Activated T-helper 2 cell treated with anti-CD3 and anti-CD28 coated beads, Interferon-gamma antibody, Interleukin-2, Interleukin-4, amounts not matched to agents 10 μg/mL and 5 μg/mL and 100 μg/mL, durations not matched to agents 14 hours and 24 hours and 36 hours (primary cell): ENCODE measurements around the gene ZNFX1. TPM values are rescaled to one million over a fixed set of nuclear protein-coding genes. Genes with fewer than 3 reads are reported as not detected.
"Not testable (repeated sequence)": the region's sequence is repeated elsewhere in the genome, so short reads cannot be mapped to it uniquely, and the experiment has no call there.

Experiments used
- DNase-seq: peaks from one replicate; pipeline ENCODE4 v3.0.0; 2021; ENCODE audit warnings: low spot score
- H3K27ac Mint-ChIP-seq: one replicate; pipeline ENCODE4 v1.8.0; 2021; ENCODE audit warnings: mixed read lengths
- H3K27me3 Mint-ChIP-seq: one replicate; pipeline ENCODE4 v1.8.0; 2021; ENCODE audit warnings: low read depth, mixed read lengths
- H3K36me3 Mint-ChIP-seq: one replicate; pipeline ENCODE4 v1.8.0; 2021; ENCODE audit warnings: low read depth, mixed read lengths
- H3K4me1 Mint-ChIP-seq: one replicate; pipeline ENCODE4 v1.8.0; 2021; ENCODE audit warnings: low read depth, mixed read lengths
- H3K4me3 Mint-ChIP-seq: one replicate; pipeline ENCODE4 v1.8.0; 2021; ENCODE audit warnings: low read depth, mild to moderate bottlenecking, moderate library complexity, mixed read lengths
- H3K9me3 Mint-ChIP-seq: one replicate; pipeline ENCODE4 v1.8.0; 2021; ENCODE audit warnings: mixed read lengths
- intact Hi-C: fragments of 100-400 bp; cut with micrococcal nuclease; formaldehyde crosslinking; loops from one replicate; pipeline ENCODE4 v1.15.1; 2023
- total RNA-seq: library from RNA; stranded (reverse); gene quantifications from 2 replicates; pipeline ENCODE4 v1.2.3, GENCODE V29; 2022

The ZNFX1 gene
- total RNA-seq, 1 donor from 2014 or later, result 49.3 TPM

DNA sequence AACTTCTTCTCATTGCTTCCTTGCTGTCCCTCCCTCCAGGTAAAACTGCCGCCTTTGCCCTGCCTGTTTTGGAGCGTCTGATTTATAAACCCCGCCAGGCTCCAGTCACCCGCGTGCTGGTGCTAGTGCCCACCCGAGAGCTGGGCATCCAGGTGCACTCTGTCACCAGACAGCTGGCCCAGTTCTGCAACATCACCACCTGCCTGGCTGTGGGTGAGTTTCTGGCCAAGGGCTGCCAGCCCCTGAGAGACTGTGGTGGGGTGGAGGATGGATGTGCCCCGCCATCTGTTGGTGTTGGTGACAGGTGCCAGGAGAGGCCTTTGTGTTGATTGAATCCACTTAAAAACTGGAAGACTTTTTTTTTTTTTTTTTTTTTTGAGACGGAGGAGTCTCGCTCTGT is 49.2 kb downstream of the ZNFX1 start:
- Mint-ChIP-seq H3K4me1 (no peaks in the 10 kb centered on the region), H3K27me3 (no peaks in the 10 kb centered on the region), H3K27ac (no peak overlapping the region), H3K4me3 (no peak overlapping the region), H3K36me3 (peaks cover 72% of the 10 kb centered on the region), H3K9me3 (no peaks in the 10 kb centered on the region)
- intact Hi-C loops, result no loop called here
- DNase-seq, result no peak

DNA sequence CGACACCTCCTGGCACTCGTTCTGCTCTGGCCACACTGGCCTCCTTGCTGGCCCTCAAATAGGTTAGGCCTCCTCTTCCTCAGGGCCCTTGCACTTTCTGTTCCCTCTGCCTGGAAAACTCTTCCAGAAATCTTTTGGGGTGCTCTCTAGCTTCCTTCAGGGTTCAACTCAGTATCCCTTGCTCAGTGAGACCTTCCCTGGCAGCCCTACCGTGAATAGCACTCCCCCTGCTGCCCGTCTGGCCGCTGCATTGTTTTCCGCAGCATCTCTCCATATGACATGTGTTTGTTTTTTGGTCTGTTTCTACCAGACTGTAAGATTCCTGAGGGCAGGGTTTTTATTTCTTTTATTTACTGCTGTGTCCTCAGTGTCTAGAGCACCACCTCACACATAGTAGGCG is 52.0 kb downstream of the ZNFX1 start:
- no peaks in the 10 kb centered on the region for H3K27me3 Mint-ChIP-seq
- intact Hi-C loops, result no loop called here
- no peak overlapping the region for H3K27ac Mint-ChIP-seq
- no peaks in the 10 kb centered on the region for H3K9me3 Mint-ChIP-seq
- H3K4me3 Mint-ChIP-seq, result no peak overlapping the region
- H3K4me1 Mint-ChIP-seq, result no peaks in the 10 kb centered on the region
- peaks cover 80% of the 10 kb centered on the region for H3K36me3 Mint-ChIP-seq
- no peak for DNase-seq

DNA sequence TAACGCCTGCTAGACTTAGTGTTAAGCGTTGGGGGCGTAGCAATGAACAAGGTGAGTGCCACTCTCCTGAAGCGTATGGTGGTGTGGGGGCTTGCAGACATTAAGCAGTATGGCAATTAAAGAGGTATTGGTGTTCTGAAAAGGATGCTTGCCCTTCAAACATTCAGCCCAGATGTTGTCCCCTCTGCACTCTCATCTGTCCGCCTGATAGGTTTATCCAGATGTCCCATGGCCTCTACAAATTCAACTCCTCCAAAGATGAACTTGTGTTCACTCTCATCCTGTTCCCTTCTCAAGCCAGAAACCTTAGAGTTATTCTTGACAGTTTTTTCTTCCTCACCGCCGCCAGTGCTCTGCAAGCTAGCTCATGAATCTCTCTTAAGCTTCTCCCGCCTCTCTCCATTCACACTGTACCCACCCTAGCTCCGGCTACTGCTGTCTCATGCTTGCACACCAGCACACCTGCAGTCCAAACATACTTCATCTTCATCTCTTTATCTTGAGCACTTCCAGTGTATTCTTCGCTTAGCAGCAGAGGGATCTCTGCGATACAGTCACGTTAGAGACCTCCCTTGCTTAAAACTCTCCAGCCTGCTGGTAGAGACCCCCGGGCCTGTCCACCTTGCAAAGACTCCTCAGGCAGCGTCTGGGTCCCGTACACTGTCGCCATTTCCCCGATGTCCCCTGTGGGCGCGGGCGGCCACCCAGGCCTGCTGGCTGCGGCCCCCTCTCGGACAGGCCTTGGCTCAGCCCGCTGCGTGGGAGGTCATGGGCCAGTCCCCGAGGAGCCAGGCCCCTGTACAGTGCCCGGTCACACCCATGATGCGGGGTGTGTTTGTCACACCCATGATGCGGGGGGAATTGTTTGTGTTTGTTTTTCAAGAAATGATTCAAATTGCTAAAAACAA is 57.7 kb downstream of the ZNFX1 start:
- Mint-ChIP-seq H3K36me3 (peaks cover 37% of the 10 kb centered on the region), H3K9me3 (no peaks in the 10 kb centered on the region), H3K4me1 (peaks cover 17% of the 10 kb centered on the region), H3K27ac (peak overlapping the region; percentile 98), H3K4me3 (peak overlapping the region; percentile 99), H3K27me3 (no peaks in the 10 kb centered on the region)
- intact Hi-C loops, result loop anchor here (1.0 to 5.0 kb wide), 3 partner anchors 32 to 173 kb away; partner anchors contain the start of genes CSE1L and STAU1
- DNase-seq, result no peak

DNA sequence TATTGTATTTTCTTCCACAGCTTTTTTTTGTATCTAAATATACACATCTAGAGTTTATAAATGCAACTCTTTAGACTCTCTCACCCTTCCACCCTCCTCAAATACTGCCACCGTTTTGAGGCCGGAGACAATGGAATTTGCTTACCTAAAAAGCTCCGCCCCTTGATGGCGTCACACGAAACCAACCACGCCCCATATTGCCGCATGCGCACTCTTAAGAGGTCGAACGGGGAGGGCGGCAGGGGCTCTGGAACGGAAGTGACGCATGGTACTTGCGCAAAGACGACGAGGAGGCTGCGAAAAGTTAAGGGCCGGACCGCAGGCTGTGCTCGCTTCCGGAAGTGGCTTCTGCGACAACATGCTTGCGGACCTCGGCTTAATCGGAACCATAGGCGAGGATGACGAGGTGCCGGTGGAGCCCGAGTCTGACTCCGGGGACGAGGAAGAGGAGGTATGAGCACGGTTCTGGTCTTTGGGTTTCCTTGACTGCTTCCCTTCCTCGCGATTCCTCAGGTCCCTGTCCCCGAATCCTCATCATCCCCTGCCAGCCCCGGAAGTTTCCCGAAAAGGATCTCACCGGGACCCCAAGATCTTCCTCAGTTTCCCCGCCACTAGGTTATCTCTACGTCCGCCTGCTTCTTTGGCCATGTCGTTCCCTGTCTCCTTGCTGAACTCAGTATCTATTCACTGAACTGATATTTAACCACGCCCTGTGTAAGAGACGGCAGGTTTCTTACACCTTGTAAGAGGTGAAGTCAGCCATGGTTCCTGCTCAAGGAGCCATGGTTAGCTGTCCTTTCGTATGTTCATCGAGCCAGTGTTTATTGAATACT is 58.5 kb downstream of the ZNFX1 start, which contains the start of gene DDX27:
Gene DDX27 (plus strand): TSS at position 326 of the 833 bp plus-strand sequence. CDS start 33 bp downstream, at position 359.
- Mint-ChIP-seq H3K4me3 (peak within 1 kb of the TSS; percentile 99), H3K27me3 (no peaks in the 10 kb centered on the region), H3K4me1 (peaks cover 17% of the 10 kb centered on the region), H3K36me3 (peaks cover 29% of the 10 kb centered on the region), H3K9me3 (no peaks in the 10 kb centered on the region), H3K27ac (peak within 1 kb of the TSS; percentile 98)
- DNase-seq, result peak; percentile 96
- intact Hi-C loops, result loop anchor here (1.0 to 5.0 kb wide), 3 partner anchors 31 to 172 kb away; partner anchors contain the start of genes CSE1L and STAU1

DNA sequence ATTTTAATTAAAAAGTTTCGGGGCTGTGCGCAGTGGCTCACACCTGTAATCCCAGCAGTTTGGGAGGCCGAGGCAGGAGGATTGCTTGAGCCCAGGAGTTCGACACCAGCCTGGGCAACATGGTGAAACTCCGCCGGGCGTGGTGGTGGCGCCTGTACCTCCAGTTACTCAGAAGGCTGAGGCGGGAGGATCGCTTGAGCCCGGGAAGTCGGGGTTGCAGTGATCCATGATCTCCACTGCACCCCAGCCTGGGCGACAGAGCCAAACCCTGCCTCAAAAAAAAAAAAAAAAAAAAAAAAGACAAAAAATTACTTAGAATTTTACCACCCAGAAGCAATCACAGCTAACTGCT is 59.1 kb downstream of the ZNFX1 start:
- intact Hi-C loops, result loop anchor here (1.0 to 5.0 kb wide), 3 partner anchors 30 to 171 kb away; partner anchors contain the start of genes CSE1L and STAU1
- peaks cover 17% of the 10 kb centered on the region for H3K4me1 Mint-ChIP-seq
- not testable (repeated sequence) for H3K9me3 Mint-ChIP-seq, H3K27me3 Mint-ChIP-seq, DNase-seq
- peak overlapping the region; percentile 99 for H3K4me3 Mint-ChIP-seq
- H3K27ac Mint-ChIP-seq, result peak overlapping the region; percentile 98
- peaks cover 25% of the 10 kb centered on the region for H3K36me3 Mint-ChIP-seq

DNA sequence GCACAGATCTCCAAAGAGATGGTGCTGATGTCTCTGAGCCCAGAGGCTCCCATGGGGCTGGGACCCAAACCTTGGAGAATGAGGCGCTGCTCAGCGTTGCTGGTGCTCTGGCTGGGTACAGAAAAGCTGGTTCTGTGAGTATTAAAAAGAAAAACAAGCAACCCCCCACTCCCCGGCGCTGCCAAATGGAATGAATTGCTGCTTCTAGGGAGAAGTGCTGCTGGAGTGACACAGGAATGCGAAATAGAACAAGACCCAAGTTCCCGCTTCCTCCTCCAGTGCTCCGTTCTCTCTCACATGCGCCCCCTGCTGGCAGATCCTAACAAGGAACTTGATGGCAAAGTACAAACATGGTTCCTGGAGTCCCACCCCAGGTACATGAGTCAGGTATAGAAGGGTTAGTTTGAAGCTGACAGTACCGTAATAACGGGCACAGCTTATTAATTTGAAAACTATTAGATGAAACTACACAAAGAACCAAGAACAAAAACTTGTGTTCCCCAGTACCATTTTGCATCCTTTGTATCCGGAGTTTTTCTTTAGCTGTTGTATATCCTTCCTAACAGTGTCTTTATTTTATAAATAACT is 60.8 kb downstream of the ZNFX1 start:
- H3K4me3 Mint-ChIP-seq, result peak overlapping the region; percentile 51
- H3K4me1 Mint-ChIP-seq, result peaks cover 17% of the 10 kb centered on the region
- peak; percentile 82 for DNase-seq
- no peaks in the 10 kb centered on the region for H3K27me3 Mint-ChIP-seq
- intact Hi-C loops, result loop anchor here (1.0 to 5.0 kb wide), 2 partner anchors 84 to 170 kb away; partner anchors contain the start of gene CSE1L
- no peaks in the 10 kb centered on the region for H3K9me3 Mint-ChIP-seq
- H3K36me3 Mint-ChIP-seq, result peaks cover 14% of the 10 kb centered on the region
- H3K27ac Mint-ChIP-seq, result peak overlapping the region; percentile 42

DNA sequence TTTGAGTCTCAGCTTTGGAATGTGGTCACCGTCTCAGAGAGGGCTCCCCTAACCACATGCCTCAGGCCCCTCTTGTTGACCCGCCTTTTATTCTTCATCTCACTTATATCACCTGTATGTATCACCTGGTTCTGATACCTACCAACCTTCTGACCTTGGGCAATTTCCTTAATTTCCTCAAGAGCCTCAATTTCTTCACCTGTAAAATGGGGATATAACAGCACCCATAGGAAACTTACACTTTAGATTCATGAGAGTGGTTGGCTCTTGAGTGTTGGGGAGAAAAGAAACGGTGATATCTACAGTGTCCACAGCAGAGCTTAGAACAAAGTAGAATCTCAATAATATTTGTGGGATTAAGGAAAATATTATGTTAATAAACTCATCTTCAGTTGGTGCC is 62.6 kb downstream of the ZNFX1 start:
- intact Hi-C loops, result loop anchor here (5.0 kb wide), 1 partner anchor 168 kb away; the partner anchor contains the start of gene CSE1L
- no peak for DNase-seq
- Mint-ChIP-seq H3K36me3 (peaks cover 2% of the 10 kb centered on the region), H3K4me1 (peaks cover 13% of the 10 kb centered on the region), H3K4me3 (no peak overlapping the region), H3K9me3 (peaks cover 8% of the 10 kb centered on the region), H3K27me3 (no peaks in the 10 kb centered on the region), H3K27ac (no peak overlapping the region)

DNA sequence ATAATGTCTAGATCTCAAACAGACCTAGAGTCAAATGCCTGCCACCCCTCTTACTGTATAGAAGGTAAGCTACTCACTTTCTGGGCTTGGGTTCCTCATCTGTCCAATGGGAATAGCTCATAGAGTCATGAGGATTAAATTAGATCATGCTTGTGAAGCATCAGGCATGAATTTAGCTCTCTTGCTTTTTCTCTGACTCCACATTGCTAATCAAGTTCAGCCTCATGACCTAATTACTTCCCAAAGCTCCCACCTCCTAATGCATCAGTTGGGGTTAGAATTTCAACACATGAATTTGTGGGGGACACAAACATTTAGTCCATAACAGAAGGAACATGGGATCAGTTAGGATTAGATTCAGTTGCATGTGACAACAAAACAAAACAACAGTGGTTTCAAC is 63.3 kb downstream of the ZNFX1 start:
- H3K27ac Mint-ChIP-seq, result no peak overlapping the region
- DNase-seq, result no peak
- peaks cover 3% of the 10 kb centered on the region for H3K36me3 Mint-ChIP-seq
- intact Hi-C loops, result no loop called here
- no peak overlapping the region for H3K4me3 Mint-ChIP-seq
- no peaks in the 10 kb centered on the region for H3K27me3 Mint-ChIP-seq
- peaks cover 12% of the 10 kb centered on the region for H3K9me3 Mint-ChIP-seq
- peaks cover 10% of the 10 kb centered on the region for H3K4me1 Mint-ChIP-seq

DNA sequence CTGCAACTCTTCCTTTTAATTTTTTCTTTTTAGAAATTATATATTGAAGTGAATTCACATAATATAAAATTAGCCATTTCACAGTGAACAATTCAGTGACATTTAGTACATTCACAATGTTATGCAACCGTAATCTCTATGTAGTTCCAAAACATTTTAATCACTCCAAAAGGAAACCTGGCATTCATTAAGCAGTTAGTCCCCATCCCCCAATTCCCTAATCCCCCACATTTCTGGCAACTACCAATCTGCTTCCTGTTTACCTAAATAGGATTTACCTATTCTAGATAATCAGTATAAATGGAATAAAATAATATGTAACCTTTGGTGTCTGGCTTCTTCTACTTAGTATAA is 67.1 kb downstream of the ZNFX1 start:
- H3K27ac Mint-ChIP-seq, result no peak overlapping the region
- H3K4me1 Mint-ChIP-seq, result no peaks in the 10 kb centered on the region
- H3K36me3 Mint-ChIP-seq, result peaks cover 3% of the 10 kb centered on the region
- no peaks in the 10 kb centered on the region for H3K27me3 Mint-ChIP-seq
- peaks cover 12% of the 10 kb centered on the region for H3K9me3 Mint-ChIP-seq
- DNase-seq, result no peak
- intact Hi-C loops, result no loop called here
- H3K4me3 Mint-ChIP-seq, result no peak overlapping the region

DNA sequence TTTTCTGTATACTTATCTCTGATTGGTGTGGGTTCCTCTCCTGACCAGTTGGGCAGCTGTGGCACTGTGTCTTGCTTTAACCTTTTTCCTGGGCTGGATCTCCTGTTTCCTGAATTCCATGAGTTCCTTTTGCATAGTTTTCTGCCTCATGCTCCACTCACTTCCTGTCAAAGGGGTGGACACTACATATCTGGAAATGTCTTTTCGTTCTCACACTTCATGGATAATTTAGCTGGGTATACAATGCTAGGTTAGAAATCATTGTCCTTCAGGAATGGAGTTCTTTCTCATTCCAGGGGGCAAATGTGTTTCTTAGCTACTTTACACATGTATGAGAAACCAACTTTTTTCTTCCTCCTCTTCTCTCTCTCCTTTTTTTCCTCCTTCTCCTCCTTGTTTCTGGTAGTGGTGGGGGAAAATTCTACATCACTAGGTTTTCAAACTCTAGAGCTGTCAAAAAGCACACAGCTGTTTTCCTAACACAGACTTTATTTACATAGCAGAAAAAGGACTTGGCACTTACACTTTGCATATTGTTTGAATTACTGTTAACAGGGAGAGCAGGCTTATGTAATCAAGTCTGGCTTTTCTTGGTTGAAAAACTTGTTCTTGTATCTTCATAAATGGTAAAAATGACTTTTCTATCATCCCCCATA is 67.6 kb downstream of the ZNFX1 start:
- intact Hi-C loops, result no loop called here
- H3K27me3 Mint-ChIP-seq, result no peaks in the 10 kb centered on the region
- H3K9me3 Mint-ChIP-seq, result peaks cover 12% of the 10 kb centered on the region
- H3K4me3 Mint-ChIP-seq, result no peak overlapping the region
- H3K27ac Mint-ChIP-seq, result no peak overlapping the region
- peaks cover 3% of the 10 kb centered on the region for H3K36me3 Mint-ChIP-seq
- H3K4me1 Mint-ChIP-seq, result no peaks in the 10 kb centered on the region
- no peak for DNase-seq

DNA sequence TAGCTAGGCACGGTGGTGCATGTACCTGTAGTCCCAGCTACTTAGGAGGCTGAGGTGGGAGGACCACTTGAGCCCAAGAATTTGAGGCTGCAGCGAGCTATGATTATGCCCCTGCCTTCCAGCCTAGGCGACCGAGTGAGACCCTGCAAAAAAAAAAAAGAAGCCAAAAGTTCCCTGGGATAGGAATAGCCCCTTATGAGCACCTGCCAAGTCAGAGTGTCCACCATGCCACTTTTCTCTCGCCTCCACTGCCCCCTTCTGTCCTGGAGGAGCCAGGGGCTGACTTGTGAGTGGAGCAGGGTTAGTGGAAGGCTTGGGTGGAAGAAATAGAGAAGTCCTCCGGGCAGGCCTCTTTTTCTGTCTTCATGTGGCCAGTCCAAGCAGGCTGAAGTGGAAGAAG is 70.8 kb downstream of the ZNFX1 start:
- intact Hi-C loops, result no loop called here
- H3K27ac Mint-ChIP-seq, result no peak overlapping the region
- no peaks in the 10 kb centered on the region for H3K27me3 Mint-ChIP-seq
- no peak for DNase-seq
- no peak overlapping the region for H3K4me3 Mint-ChIP-seq
- no peaks in the 10 kb centered on the region for H3K4me1 Mint-ChIP-seq
- H3K9me3 Mint-ChIP-seq, result peaks cover 12% of the 10 kb centered on the region
- H3K36me3 Mint-ChIP-seq, result peaks cover 3% of the 10 kb centered on the region

DNA sequence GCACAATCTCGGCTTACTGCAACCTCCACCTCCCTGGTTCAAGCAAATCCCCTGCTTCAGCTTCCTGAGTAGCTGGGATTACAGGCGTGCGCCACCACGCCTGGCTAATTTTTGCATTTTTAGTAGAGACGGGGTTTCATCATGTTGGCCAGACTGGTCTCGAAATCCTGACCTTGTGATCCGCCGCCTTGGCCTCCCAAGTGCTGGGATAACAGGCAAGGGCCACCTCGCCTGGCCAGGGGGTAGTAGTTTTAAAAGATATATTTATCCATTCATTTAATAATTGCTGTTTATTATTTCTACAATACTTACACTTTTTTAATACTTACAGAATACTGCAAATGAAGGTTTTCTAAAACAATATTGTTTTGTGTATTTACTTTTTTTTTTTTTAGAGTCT is 74.1 kb downstream of the ZNFX1 start:
- no peaks in the 10 kb centered on the region for H3K9me3 Mint-ChIP-seq
- no peaks in the 10 kb centered on the region for H3K27me3 Mint-ChIP-seq
- no peaks in the 10 kb centered on the region for H3K36me3 Mint-ChIP-seq
- no peak for DNase-seq
- no peaks in the 10 kb centered on the region for H3K4me1 Mint-ChIP-seq
- intact Hi-C loops, result no loop called here
- no peak overlapping the region for H3K27ac Mint-ChIP-seq
- H3K4me3 Mint-ChIP-seq, result no peak overlapping the region
